Trophoblast cell (in vitro differentiated cells and primary cell): Measurements from ENCODE around the gene OR52J3.

ENCODE experiments used
- DNase-seq, 2 donors: peaks; one replicate each; pipeline ENCODE4 v3.0.0-alpha.2; 2016
- H2AFZ ChIP-seq: 2 replicates; pipeline ENCODE4 v1.6.1; 2013; ENCODE audit warnings: low read length, moderate library complexity, mild to moderate bottlenecking; ENCODE audit not compliant: insufficient read depth, poor library complexity
- H2AK5ac ChIP-seq: 2 replicates; pipeline ENCODE4 v1.6.1; 2013; ENCODE audit warnings: mild to moderate bottlenecking, low read length
- H2BK120ac ChIP-seq: 2 replicates; pipeline ENCODE4 v1.6.1; 2013; ENCODE audit warnings: low read length, mild to moderate bottlenecking, moderate library complexity; ENCODE audit not compliant: insufficient read depth, poor library complexity
- H2BK12ac ChIP-seq: 2 replicates; pipeline ENCODE4 v1.6.1; 2013; ENCODE audit warnings: mild to moderate bottlenecking, low read length, moderate library complexity
- H2BK5ac ChIP-seq: 2 replicates; pipeline ENCODE4 v1.6.1; 2013; ENCODE audit warnings: low read length, low read depth, moderate library complexity, mild to moderate bottlenecking; ENCODE audit not compliant: poor library complexity
- H3K14ac ChIP-seq: 2 replicates; pipeline ENCODE4 v1.6.1; 2013; ENCODE audit warnings: mild to moderate bottlenecking, low read length
- H3K18ac ChIP-seq: 2 replicates; pipeline ENCODE4 v1.6.1; 2013; ENCODE audit warnings: mild to moderate bottlenecking, low read length
- H3K23ac ChIP-seq: 2 replicates; pipeline ENCODE4 v1.6.1; 2013; ENCODE audit warnings: low read length
- H3K27ac ChIP-seq: 2 replicates; pipeline ENCODE4 v1.5.1; 2013; ENCODE audit warnings: low read depth, mild to moderate bottlenecking, inconsistent platforms, low read length, moderate library complexity
- H3K27me3 ChIP-seq: 2 replicates; pipeline ENCODE4 v1.6.1; 2013; ENCODE audit warnings: inconsistent platforms, mild to moderate bottlenecking, low read length, moderate library complexity; ENCODE audit not compliant: insufficient read depth
- H3K36me3 ChIP-seq, 2 experiments: 1 replicate in 1 of 2; 2 replicates in 1 of 2; pipeline ENCODE4 v1.6.1; 2013; ENCODE audit warnings: low read length in 2 of 2, mild to moderate bottlenecking in 2 of 2, moderate library complexity in 1 of 2; ENCODE audit not compliant: insufficient read depth in 2 of 2, control insufficient read depth in 1 of 2
- H3K4ac ChIP-seq: 2 replicates; pipeline ENCODE4 v1.6.1; 2013; ENCODE audit warnings: low read depth, mild to moderate bottlenecking, low read length, moderate library complexity
- H3K4me1 ChIP-seq, 2 experiments: 1 replicate in 1 of 2; 2 replicates in 1 of 2; pipeline ENCODE4 v1.6.1; 2013; ENCODE audit warnings: low read length in 2 of 2, mild to moderate bottlenecking in 2 of 2, moderate library complexity in 1 of 2; ENCODE audit not compliant: insufficient read depth in 2 of 2, control insufficient read depth in 1 of 2
- H3K4me2 ChIP-seq: 2 replicates; pipeline ENCODE4 v1.6.1; 2013; ENCODE audit warnings: inconsistent platforms, mild to moderate bottlenecking, low read length, moderate library complexity
- H3K4me3 ChIP-seq: 2 replicates; pipeline ENCODE4 v1.5.1; 2013; ENCODE audit warnings: mild to moderate bottlenecking, low read depth, low read length, inconsistent platforms
- H3K79me1 ChIP-seq: one replicate; pipeline ENCODE4 v1.6.1; 2013; ENCODE audit warnings: low read length
- H3K79me2 ChIP-seq: 2 replicates; pipeline ENCODE4 v1.6.1; 2013; ENCODE audit warnings: low read length, mild to moderate bottlenecking; ENCODE audit not compliant: control insufficient read depth, insufficient read depth, poor library complexity
- H3K9ac ChIP-seq: 2 replicates; pipeline ENCODE4 v1.6.1; 2013; ENCODE audit warnings: mild to moderate bottlenecking, low read length
- H3K9me3 ChIP-seq: 2 replicates; pipeline ENCODE4 v1.6.1; 2013; ENCODE audit warnings: low read depth, mild to moderate bottlenecking, control low read depth, inconsistent platforms, low read length; ENCODE audit not compliant: insufficient read depth
- H4K12ac ChIP-seq: 2 replicates; pipeline ENCODE4 v1.6.1; 2013; ENCODE audit warnings: low read depth, mild to moderate bottlenecking, low read length, moderate library complexity
- H4K8ac ChIP-seq: 2 replicates; pipeline ENCODE4 v1.6.1; 2013; ENCODE audit warnings: low read depth, mild to moderate bottlenecking, low read length, moderate library complexity
- H4K91ac ChIP-seq: one replicate; pipeline ENCODE4 v1.6.1; 2013; ENCODE audit warnings: low read depth, mild to moderate bottlenecking, low read length, moderate library complexity
- WGBS: extraction: QIAGEN DNeasy Blood & Tissue Kit; methylation state at CpG from one replicate; pipeline ENCODE4 v1.1.7; 2013; ENCODE audit warnings: missing lambda C conversion rate; ENCODE audit not compliant: insufficient read length, insufficient coverage; ENCODE audit errors: extremely low coverage; 5-methylcytosine and 5-hydroxymethylcytosine counted together

OR52J3 gene

DNA sequence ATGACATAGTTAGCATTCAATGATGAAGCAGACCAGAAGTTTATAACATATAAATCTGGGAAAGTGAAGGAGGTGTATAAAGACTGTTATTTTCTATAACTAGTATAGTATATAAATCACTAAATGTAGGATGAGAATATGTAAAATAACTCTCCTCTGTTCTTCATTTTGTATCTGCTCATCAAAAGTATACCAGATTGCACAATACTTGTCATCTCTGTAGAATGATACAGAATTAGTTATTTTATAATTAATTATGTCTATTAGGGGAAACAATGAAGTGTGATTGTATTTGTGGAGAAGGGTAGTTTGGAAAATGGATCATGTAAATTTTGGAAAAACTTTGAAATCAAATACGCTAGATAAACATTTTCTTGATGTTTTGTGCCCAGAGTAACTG lies 33.3 kb upstream of the OR52J3 start:
- Histone ChIP-seq H3K18ac (no peak overlapping the region), H2AK5ac (no peak overlapping the region), H3K23ac (no peak overlapping the region), H3K4me2 (no peak overlapping the region), H4K91ac (no peak overlapping the region), H3K79me1 (no peaks in the 10 kb centered on the region), H3K79me2 (no peaks in the 10 kb centered on the region), H3K4me1 (no peaks in the 10 kb centered on the region), H4K8ac (no peak overlapping the region), H3K4me3 (no peak overlapping the region), H2BK5ac (no peak overlapping the region), H2BK120ac (no peak overlapping the region), H3K36me3 (no peaks in the 10 kb centered on the region), H3K9ac (no peak overlapping the region), H3K9me3 (no peaks in the 10 kb centered on the region), H4K12ac (no peak overlapping the region), H2AFZ (no peak overlapping the region), H3K14ac (no peak overlapping the region), H3K27me3 (no peaks in the 10 kb centered on the region), H2BK12ac (no peak overlapping the region), H3K27ac (no peak overlapping the region), H3K4ac (no peak overlapping the region)
- no peak for DNase-seq
- WGBS, result no CpG with 5 or more reads among the region's 1 CpG

- no peak overlapping the region for H3K18ac ChIP-seq
- H3K23ac ChIP-seq, result no peak overlapping the region
- no peak overlapping the region for H3K4me2 ChIP-seq
- H4K8ac ChIP-seq, result no peak overlapping the region
- no peaks in the 10 kb centered on the region for H3K4me1 ChIP-seq
- no CpG with 5 or more reads among the region's 2 CpGs for WGBS
- no peaks in the 10 kb centered on the region for H3K27me3 ChIP-seq
- H3K9ac ChIP-seq, result no peak overlapping the region
- no peak overlapping the region for H4K12ac ChIP-seq
- no peaks in the 10 kb centered on the region for H3K36me3 ChIP-seq
- H3K14ac ChIP-seq, result no peak overlapping the region
- no peak overlapping the region for H3K27ac ChIP-seq
- H2AFZ ChIP-seq, result no peak overlapping the region
- no peak overlapping the region for H2BK120ac ChIP-seq
- H4K91ac ChIP-seq, result no peak overlapping the region
- H3K4ac ChIP-seq, result no peak overlapping the region
- no peak overlapping the region for H2AK5ac ChIP-seq
- H3K79me2 ChIP-seq, result no peaks in the 10 kb centered on the region
- H3K79me1 ChIP-seq, result no peaks in the 10 kb centered on the region
- no peak overlapping the region for H3K4me3 ChIP-seq
- peaks cover 5% of the 10 kb centered on the region for H3K9me3 ChIP-seq
- no peak overlapping the region for H2BK12ac ChIP-seq
- DNase-seq, result no peak
- H2BK5ac ChIP-seq, result no peak overlapping the region
Observed at GRCh38 chr11:5021996-5022395, 24.3 kb upstream of the OR52J3 start.

DNA sequence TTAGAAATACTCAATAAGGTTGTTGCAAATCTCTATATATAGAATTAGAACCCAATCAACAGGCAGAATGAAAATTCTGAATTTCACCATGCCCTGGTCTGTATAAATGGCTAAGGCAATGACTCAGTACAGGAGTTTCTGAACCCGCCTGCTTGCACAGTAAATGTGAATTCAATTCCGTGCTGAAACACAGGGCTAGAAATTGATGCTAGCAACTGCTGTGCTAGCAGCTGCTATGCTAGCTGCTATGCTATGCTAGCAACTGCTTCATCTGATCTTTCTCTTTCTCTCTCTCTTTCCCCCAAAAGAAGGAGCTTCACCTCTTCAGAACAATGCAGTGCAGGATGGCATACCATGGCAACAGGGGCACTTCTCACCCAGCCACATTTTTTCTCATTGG lies 9.7 kb upstream of the OR52J3 start:
- H2AFZ ChIP-seq, result no peak overlapping the region
- H2BK120ac ChIP-seq, result no peak overlapping the region
- no peaks in the 10 kb centered on the region for H3K79me1 ChIP-seq
- no peak overlapping the region for H3K4ac ChIP-seq
- no peak overlapping the region for H2AK5ac ChIP-seq
- H3K14ac ChIP-seq, result no peak overlapping the region
- H3K18ac ChIP-seq, result no peak overlapping the region
- no peaks in the 10 kb centered on the region for H3K79me2 ChIP-seq
- H3K23ac ChIP-seq, result no peak overlapping the region
- H4K12ac ChIP-seq, result no peak overlapping the region
- H3K36me3 ChIP-seq, result no peaks in the 10 kb centered on the region
- no peaks in the 10 kb centered on the region for H3K27me3 ChIP-seq
- no peaks in the 10 kb centered on the region for H3K9me3 ChIP-seq
- no peak for DNase-seq
- WGBS, result no CpG with 5 or more reads among the region's 2 CpGs
- H4K91ac ChIP-seq, result no peak overlapping the region
- no peak overlapping the region for H4K8ac ChIP-seq
- peaks cover 3 to 4% of the 10 kb centered on the region in 2 experiments for H3K4me1 ChIP-seq
- no peak overlapping the region for H3K4me3 ChIP-seq
- H2BK5ac ChIP-seq, result no peak overlapping the region
- no peak overlapping the region for H3K4me2 ChIP-seq
- no peak overlapping the region for H2BK12ac ChIP-seq
- no peak overlapping the region for H3K27ac ChIP-seq
- no peak overlapping the region for H3K9ac ChIP-seq

DNA sequence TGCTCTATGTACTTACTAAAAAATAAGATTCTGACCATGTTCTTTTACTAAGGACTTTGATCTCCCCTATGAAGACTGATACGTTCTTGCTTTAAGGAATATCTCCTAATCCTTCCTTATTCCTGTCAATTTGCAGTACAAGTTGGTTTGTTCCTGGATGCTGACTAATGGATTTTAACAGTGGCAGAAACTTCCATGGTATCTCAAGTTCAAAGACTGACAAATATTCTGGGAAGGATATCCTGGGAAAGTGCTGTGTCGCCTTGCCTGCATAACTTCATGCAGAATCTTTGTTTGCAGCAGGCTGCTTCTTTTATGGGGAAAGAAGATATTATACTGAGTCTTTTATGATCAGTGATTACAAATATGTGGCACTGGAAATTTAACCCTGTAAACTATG lies 8.4 kb upstream of the OR52J3 start:
- no peak for DNase-seq
- no peak overlapping the region for H4K12ac ChIP-seq
- no peak overlapping the region for H3K4ac ChIP-seq
- H3K9me3 ChIP-seq, result no peaks in the 10 kb centered on the region
- no peak overlapping the region for H3K9ac ChIP-seq
- H3K14ac ChIP-seq, result no peak overlapping the region
- H3K4me3 ChIP-seq, result no peak overlapping the region
- no peak overlapping the region for H3K23ac ChIP-seq
- H2AK5ac ChIP-seq, result no peak overlapping the region
- no peak overlapping the region for H2AFZ ChIP-seq
- no peaks in the 10 kb centered on the region for H3K79me2 ChIP-seq
- H2BK12ac ChIP-seq, result no peak overlapping the region
- WGBS, result no CpG with 5 or more reads among the region's 2 CpGs
- H3K4me1 ChIP-seq, result peaks cover 3 to 4% of the 10 kb centered on the region in 2 experiments
- H3K4me2 ChIP-seq, result no peak overlapping the region
- no peak overlapping the region for H3K18ac ChIP-seq
- H4K91ac ChIP-seq, result no peak overlapping the region
- H2BK120ac ChIP-seq, result no peak overlapping the region
- no peak overlapping the region for H4K8ac ChIP-seq
- H3K27ac ChIP-seq, result no peak overlapping the region
- H3K79me1 ChIP-seq, result no peaks in the 10 kb centered on the region
- H3K27me3 ChIP-seq, result no peaks in the 10 kb centered on the region
- H2BK5ac ChIP-seq, result no peak overlapping the region
- H3K36me3 ChIP-seq, result no peaks in the 10 kb centered on the region
